ENCODE results near the gene CYBC1.
"Not testable (repeated sequence)": the region's sequence is repeated elsewhere in the genome, so short reads cannot be mapped to it uniquely, and the experiment has no call there.

Gene CYBC1

GRCh38 chr17:82477934-82478333, 27.4 kb upstream of the CYBC1 start:
- DNase-seq (ENCODE audit: low spot score) = no peak

- no peak for DNase-seq (ENCODE audit: low spot score)
These were observed 24.9 kb upstream of the CYBC1 start for GRCh38 chr17:82475458-82475857.

- no peak for DNase-seq (ENCODE audit: low spot score)
These were observed 23.9 kb upstream of the CYBC1 start for GRCh38 chr17:82474223-82475010.

- DNase-seq (ENCODE audit: low spot score) = no peak
These were observed 19.5 kb upstream of the CYBC1 start for GRCh38 chr17:82470065-82470464.

- DNase-seq (ENCODE audit: low spot score) = no peak
These were observed 18.1 kb upstream of the CYBC1 start for GRCh38 chr17:82468692-82469091.

GRCh38 chr17:82465023-82465603, 14.6 kb upstream of the CYBC1 start:
- no peak for DNase-seq (ENCODE audit: low spot score)

GRCh38 chr17:82464567-82464929, 14.0 kb upstream of the CYBC1 start:
- no peak for DNase-seq (ENCODE audit: low spot score)

- DNase-seq (ENCODE audit: low spot score) = no peak
These were observed 13.5 kb upstream of the CYBC1 start for GRCh38 chr17:82463925-82464566.

GRCh38 chr17:82463391-82463790, 12.8 kb upstream of the CYBC1 start:
- no peak for DNase-seq (ENCODE audit: low spot score)

- no peak for DNase-seq (ENCODE audit: low spot score)
These were observed 11.4 kb upstream of the CYBC1 start for GRCh38 chr17:82461827-82462524.

- DNase-seq (ENCODE audit: low spot score) = not testable (repeated sequence)
These were observed 9.4 kb upstream of the CYBC1 start for GRCh38 chr17:82459936-82460335.

GRCh38 chr17:82458885-82459424, 8.4 kb upstream of the CYBC1 start:
- no peak for DNase-seq (ENCODE audit: low spot score)

GRCh38 chr17:82458179-82458884, 7.8 kb upstream of the CYBC1 start, which contains the start of gene NARF:
NARF (plus strand) TSS chr17:82458741; CDS start chr17:82458804, 63 bp downstream.
- DNase-seq (ENCODE audit: low spot score) = peak; percentile 100

GRCh38 chr17:82457929-82458178, 7.3 kb upstream of the CYBC1 start:
- peak; percentile 97 for DNase-seq (ENCODE audit: low spot score)

- DNase-seq (ENCODE audit: low spot score) = no peak
These were observed 6.7 kb upstream of the CYBC1 start for GRCh38 chr17:82457073-82457928.

GRCh38 chr17:82453706-82454105, 3.2 kb upstream of the CYBC1 start:
- not testable (repeated sequence) for DNase-seq (ENCODE audit: low spot score)

- DNase-seq (ENCODE audit: low spot score) = not testable (repeated sequence)
These were observed 2.6 kb upstream of the CYBC1 start for GRCh38 chr17:82453151-82453550.

GRCh38 chr17:82452162-82452561, 1.6 kb upstream of the CYBC1 start:
- DNase-seq (ENCODE audit: low spot score) = no peak

- no peak for DNase-seq (ENCODE audit: low spot score)
These were observed 632 bp downstream of the CYBC1 start for GRCh38 chr17:82449883-82450356.

GRCh38 chr17:82449131-82449882, 1.2 kb downstream of the CYBC1 start:
- DNase-seq (ENCODE audit: low spot score) = no peak

All from hepatic stellate cell (primary cell).